Measurements from ENCODE around the gene DCHS1.
A peak's percentile ranks its signal among the peaks of the same experiment; 100 is the strongest.

- peak; percentile 59 for TF ChIP-seq CTCF (IDR thresholded peaks at IDR 0.05)
- TF ChIP-seq ELK1 (IDR thresholded peaks at IDR 0.05; ENCODE audit: low read depth, low read length), result no peak
- no peak for TF ChIP-seq RCOR1 (IDR thresholded peaks at IDR 0.05; ENCODE audit: low read depth, low read length)
Measured at GRCh38 chr11:6703247-6704063, 47.8 kb upstream of the DCHS1 start.

Data from A549 (cell line).